Esophagus mucosa (tissue), 1 donor: ENCODE results near the gene LGALS9B. TPM values are rescaled to one million over a fixed set of nuclear protein-coding genes. Genes with fewer than 3 reads are reported as not detected.
"Not testable (repeated sequence)": the region's sequence is repeated elsewhere in the genome, so short reads cannot be mapped to it uniquely, and the experiment has no call there.

Experiments used
- ATAC-seq: fragments of 200-7000 bp; cut with Tn5 transposase; one replicate; pipeline ENCODE4 v1.9.1; 2020
- total RNA-seq: library from RNA; stranded (reverse); gene quantifications from one replicate; pipeline ENCODE4 v1.2.4, GENCODE V29; 2023
- donor health status: DM: yes; HTN: yes; CAD: no.

LGALS9B gene
- total RNA-seq, 1 donor from 2014 or later: 14.3 TPM

DNA sequence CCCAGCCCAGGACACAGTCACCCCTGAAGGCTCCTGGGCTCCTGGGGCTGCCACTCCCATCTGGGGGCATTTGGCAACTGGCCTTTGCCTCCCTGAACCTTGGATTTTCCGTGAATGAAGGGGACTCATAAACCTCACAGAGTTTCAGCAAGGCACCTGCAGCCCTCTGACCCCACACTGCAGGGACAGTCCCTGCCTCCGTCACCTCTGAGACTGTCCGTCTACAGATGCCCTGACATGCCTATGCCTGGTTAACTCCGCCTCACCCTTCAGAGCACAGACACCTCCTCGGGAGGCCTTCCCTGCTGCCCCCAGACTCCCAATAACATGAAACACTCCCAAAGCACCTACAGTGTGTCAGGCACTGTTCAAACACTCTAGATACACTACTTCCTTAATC, 786 bp downstream of the LGALS9B start:
- peak; percentile 55 for ATAC-seq

DNA sequence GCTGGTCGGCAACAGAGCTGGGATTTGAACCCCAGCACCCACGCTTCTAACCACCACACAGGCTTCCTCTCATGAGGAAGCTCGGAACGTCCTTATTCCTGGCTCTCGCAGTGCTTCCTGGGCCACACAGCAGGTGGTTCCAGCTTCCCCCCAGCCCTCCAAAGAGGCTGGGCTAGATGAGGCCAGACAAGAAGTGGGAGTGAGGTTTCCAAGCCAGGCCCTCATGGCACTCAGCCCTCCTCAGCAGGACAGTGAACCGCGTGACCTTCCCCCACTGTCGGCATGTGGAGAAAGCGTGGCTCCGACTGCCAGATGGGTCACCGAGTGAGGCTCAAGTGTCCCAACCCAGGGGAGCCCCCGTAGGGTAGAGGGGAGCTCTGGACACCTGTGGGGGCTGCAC, 1.8 kb downstream of the LGALS9B start:
- ATAC-seq: not testable (repeated sequence)

DNA sequence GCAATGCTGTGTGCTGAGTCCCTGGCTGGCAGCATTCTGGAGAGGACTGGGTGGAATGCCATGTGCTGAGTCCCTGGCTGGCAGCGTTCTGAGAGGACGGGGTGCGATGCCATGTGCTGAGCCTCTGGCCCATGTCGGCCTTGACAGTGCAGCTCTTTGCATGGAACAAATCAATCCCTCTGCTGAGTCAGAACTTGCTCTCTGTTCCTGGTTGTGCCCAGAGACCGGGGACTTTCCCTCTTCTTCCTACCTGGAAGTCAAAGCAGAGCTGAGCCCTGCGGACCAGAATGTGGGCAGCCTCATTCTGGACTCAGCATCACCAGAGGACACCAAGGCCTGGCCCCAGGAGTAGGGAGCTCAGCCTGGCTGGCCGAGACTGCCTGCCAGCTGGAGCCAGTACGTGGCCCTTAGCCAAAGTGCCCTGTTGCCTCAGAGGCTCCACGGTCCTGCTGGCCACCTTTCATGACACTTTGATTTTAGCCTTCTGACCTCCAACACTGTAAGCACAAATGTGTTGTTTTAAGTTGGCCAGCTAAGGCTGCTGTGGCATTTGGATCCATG, 2.4 kb downstream of the LGALS9B start:
- ATAC-seq: peak; percentile 80

DNA sequence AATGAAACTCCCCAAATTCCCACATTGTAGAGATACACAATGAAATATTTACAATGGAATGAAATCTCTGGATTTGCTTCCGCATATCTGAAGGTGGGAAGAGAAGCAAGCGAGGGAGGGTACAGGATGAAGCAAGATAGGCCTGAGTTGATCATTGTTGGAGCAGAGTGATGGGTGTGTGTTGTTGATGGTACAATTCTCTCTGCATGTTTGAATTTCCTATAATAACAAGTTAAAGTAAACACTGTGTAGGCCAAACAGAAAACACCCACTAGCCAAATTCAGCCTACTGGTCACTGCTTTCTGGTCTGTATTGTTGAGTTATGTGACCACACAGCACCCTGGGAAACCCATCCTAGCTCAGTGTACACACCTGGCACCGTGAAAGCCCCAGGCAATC, 5.2 kb downstream of the LGALS9B start:
- not testable (repeated sequence) for ATAC-seq

DNA sequence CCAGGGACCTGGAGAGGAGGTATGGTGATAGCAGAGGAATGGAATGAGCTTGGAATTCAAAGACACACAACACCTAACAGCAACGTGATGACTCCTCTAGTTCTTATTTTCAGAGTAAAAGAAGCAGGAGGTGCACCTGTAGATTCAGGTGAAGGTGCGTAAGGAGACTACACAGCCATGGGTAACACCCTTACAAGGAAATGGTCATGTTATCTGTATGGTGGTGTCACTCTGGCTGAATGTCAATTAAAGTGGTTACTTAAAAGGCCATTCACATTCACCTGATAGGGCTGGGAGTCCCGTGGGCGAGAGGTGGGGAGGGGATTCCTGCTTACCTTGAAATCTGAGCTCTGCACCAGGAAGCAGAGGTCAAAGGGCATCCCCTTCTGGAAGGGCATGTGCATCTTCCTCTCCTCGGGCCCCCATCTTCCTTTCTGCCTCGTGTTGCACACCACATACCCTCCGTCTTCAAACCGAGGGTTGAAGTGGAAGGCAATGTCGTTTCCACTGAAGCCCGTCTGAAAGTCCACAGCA, 9.4 kb downstream of the LGALS9B start:
- ATAC-seq: not testable (repeated sequence)

DNA sequence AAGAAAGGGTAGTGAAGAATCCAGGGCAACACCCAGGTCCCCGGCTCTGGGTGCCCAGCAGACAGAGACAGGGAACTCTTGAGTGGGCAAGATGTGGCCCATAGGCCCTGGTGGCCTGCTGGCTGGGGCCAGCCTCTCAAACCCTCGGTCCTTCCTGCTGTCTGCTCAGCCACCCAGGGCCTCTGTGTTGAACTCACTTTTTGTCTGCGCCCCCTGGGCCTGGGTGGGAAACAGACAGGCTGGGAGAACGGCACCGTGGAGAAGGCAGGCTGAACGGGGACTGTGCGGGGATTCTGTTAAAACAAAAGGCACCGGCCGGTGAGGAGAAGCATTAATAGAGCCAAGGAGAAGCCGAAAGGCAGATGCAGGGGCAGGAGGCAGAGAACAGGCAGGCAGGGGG, 12.2 kb downstream of the LGALS9B start:
- ATAC-seq: not testable (repeated sequence)

DNA sequence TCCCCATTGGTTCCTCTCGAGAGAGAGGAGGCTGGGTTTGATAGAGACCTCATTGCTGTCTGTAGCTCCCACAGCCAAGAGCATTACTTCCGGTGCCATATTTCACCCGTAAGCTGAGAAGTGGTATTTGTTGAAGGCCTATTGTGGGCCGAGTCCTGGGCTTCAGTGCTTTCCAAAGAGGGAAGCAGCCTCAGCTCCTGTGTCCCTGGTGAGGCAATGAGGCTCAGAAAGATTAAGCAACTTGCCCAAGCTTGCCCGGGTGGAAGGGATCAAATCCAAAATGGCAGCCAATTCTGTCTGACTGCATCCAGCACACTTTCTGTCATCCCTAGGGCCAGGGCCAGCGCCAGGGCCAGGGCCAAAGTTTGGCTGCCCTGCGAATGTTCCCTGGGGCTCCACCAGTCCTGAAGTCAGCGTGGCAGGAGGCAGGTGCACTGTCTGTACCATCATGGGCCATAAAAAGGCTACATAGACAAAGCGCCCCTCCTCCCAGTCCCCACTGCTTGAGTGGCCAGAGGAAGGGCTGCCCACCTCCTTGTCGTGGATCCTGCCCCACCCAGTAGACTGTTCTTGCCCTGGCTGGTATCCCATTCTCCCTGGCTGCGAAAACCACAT, 13.4 kb downstream of the LGALS9B start:
- peak; percentile 30 for ATAC-seq

DNA sequence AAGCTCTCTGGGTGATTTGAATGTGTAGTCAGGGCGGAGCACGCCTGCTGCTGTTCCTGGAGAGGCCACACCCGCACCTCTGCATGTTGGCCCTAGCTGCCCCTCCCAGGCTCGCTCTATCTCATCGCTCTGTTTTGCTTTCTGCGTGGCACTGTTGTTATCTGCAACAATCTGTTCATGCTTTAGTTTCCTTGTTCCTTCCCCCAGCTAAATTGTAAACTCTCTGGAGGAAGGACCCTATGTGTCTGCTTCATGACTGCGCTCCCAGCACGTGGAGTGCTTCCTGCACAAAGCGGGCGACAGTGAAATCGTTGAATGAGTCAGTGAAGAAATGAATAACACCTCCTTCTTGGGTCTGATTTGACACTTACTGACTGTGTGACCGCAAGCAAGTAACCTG, 16.5 kb downstream of the LGALS9B start:
- ATAC-seq: peak; percentile 66

DNA sequence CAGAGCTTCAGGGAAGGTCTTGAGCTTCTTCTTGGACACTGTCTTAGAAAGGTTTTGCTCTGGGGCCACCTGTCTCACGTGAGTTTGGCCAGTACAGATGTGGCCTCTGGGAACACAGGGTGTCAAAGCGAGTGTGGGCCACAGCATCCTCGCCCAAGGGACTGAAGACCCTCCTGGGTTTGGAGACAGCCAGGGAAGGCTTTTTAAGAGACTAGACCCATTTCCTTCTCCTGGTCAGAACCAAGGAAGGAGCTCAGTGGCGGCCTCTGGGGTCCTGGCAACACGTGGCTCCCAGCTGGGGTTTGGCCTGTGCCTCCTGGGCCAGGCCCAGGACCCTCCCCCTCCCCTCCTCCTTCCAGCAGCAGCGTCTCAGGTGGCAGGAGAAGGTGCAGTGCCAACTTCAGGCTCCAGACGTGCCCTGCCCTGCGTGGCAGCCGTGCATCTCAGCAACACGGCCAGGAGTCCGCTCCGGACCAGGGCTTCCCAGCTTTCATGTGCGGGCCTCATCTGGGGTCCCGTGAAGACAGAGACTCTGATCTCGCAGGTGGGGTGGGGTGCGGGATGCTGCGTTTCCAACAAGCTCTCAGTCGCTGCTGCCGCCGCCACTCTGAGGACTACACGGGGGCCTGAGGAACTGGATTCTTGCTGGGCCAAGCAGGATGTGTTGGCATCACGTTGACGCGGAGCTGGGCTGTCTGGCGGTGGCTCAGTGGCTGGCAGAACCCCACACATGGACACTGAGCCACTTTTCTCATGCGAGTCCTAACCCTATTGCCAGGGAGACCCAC, 19.6 kb downstream of the LGALS9B start:
- not testable (repeated sequence) for ATAC-seq

DNA sequence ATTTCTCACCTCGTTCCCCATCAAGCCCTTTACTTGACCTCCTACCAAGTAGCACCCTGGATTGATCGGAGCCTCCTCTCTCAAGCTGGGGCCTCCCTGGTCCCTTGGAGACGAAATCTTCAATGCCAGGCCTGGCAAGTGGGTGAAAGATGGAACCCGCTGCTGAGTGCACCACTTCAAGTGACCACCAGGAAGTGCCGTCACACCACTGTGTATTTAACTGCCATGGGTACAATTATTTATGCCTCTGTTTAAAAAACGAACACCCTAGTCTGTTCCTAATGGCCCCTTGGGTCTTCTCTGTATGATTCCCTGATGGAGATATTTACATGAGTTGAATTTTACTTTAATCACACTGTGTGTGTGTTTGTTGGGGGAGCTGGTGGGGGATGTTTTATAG, 20.4 kb downstream of the LGALS9B start:
- peak; percentile 14 for ATAC-seq

DNA sequence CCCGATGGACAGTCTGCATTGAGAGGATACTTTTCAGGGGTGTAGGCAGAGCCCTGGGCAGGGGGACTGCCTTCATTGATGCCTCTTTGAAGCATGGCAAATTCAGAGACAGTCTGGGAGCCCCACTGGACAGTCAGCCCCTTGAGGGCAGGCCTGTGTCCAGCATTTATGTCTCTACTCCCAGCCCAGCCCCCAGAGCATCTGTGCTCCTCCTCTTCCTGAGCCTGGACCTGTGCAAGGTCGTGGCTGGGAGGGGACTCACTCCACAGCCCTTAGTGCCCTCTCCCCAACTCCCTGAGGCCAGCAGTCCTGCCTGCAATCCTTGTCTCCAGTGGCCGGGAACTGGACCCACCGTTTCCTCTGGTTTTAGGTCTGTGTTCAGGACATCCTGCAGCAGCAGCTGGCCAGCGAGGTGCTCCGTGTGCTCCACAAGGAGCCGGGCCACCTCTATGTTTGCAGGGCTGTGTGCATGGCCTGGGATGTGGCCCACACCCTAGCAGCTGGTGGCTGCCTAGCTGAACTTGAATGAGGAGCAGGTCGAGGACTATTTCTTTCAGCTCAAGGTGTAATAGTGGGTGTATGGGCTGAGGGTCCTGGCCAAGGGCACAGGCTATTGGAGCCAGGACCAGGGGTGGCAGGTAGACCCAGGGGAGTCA, 22.6 kb downstream of the LGALS9B start:
- not testable (repeated sequence) for ATAC-seq

DNA sequence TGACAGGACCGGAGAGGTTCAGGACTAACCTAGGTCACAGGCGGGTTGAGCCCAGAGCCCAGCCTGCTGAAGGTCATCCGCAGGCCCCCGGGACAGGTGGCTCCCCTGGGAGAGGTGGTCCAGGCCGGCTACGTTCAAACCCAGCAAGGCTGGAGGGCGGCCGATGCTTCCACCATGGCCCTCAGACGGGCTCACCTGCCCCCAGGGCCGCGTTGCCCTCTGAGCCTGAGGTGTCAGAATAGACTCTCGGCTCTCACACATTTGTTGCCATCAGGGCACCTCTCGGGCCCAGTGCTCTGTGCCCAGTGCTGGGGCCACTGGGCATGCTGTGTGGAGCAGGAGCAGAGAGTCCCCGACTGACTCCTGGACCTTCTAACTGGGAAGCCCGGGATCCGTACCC, 23.2 kb downstream of the LGALS9B start:
- not testable (repeated sequence) for ATAC-seq

DNA sequence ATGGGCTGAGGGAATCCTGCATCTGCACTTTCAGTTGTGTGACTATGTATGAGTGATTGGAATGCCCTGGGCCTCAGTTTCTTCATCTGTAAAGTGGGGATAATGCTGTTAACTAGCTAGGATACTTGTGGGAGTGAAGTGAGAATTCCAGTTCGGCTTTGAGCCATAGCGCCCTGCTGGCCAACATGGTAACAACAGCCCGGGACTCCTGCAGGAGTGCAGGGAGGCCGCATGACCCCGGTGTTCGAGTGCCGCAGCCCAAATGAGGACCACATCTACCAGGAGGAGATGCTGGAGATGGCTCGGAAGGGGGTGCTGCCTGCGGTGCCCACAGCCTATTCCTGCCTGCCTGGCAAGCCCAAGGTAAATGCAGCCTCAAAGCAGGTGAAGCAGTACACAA, 23.7 kb downstream of the LGALS9B start:
- not testable (repeated sequence) for ATAC-seq

DNA sequence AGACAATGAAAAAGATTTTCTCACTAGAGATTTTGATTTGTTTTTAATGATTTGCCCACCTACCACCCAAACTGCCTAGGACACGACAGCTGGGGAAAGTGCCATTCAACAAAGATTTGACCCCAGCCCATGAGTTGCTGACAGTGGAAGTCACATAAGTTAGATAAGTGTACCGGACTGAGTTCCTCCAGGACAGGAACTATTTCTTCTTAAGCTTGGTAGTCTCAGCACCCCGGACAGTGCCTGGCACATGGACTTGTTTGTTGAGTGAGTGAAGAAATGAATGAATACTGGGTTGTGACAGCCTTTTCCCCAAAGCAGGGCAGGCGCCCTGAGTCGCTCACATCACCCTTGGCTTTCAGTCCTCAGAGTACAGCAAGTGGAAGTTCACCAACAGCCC, 26.7 kb downstream of the LGALS9B start:
- ATAC-seq: not testable (repeated sequence)

DNA sequence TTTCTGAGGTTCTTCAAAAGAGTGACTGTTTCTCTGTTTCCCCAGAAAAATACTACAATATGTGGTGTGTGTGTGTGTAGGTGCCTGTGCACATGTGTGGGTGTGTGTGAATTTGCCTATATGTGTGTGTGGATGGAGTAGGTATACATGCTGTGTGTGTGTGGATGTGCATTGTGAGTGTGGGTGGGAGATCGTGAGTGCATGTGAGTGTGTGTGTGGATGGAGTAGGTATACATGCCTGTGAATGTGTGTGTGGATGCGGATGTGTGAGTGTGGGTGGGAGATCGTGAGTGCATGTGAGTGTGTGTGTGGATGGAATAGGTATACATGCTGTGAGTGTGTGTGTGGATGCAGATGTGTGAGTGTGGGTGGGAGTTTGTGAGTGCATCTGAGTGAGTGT, 32.2 kb downstream of the LGALS9B start:
- ATAC-seq: not testable (repeated sequence)

DNA sequence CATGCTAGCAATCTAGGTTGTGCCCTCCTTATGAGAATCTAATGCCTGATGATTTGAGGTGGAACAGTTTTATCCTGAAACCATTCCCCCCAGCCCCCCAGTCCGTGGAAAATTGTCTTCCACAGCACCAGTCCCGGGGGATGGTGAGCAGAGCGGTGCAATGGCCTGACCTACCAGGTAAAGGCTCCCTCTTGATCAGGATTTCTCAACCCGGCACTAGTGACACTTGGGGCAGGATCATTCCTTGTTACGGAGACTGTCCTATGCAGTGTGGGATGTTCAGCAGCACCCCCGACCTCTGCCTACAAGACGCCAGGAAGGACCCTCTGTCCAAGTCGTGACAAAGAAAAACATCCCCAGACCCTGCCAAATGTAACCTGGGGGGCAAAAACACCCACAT, 34.0 kb downstream of the LGALS9B start:
- ATAC-seq: not testable (repeated sequence)

DNA sequence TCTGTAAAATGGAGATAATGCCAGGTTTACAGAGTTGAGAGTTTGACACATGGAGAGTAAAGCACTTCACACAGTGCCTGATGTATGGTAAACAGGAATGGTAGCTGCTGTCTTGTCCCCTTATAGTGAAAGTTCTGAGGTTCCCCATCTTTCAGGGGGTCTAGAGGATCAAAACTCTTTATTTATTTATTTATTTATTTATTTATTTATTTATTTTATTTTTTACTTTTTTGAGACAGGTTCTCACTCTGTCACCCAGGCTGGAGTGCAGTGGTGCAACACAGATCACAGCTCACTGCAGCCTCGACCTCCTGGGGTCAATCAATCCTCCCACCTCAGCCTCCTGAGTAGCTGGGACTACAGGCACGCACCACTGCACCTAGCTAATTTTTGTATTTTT, 40.1 kb downstream of the LGALS9B start:
- ATAC-seq: not testable (repeated sequence)

DNA sequence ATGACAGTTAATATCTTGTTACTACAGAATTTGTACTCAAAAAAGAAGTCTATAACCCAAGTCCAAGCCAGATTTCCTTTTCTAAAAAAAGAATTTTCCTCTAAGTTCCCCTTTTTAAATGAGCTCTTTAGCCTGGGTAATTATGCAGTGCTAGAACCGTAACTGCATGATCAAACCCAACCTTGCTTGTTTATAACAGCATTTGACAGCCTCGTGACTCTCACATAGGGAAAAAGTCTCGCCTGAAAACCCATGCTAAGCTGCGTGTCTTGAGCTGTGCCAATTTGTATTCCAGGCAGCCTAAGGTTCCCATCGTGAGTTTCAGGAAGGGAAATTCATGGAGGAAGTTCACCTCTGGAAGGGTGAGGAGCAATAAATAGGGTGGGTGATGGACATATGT, 44.5 kb downstream of the LGALS9B start:
- ATAC-seq: not testable (repeated sequence)

DNA sequence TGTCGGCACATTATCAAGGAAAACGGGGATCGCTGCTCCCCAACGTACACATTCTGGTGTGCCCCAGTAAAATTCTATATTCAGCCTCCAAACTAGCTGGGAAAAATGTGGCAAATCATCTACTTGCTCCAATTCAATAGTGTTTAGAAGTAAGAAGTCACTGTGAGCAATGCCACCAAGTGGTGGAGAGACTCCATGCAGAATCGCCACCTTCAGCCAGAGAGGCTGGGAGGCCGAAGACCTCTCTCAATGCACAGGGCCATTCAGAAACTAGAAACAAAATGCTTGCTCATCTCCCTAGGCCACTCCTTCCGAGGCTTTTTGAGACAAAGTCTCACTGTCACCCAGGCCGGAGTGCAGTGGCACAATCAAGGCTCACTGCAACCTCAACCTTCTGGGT, 48.5 kb downstream of the LGALS9B start:
- not testable (repeated sequence) for ATAC-seq

DNA sequence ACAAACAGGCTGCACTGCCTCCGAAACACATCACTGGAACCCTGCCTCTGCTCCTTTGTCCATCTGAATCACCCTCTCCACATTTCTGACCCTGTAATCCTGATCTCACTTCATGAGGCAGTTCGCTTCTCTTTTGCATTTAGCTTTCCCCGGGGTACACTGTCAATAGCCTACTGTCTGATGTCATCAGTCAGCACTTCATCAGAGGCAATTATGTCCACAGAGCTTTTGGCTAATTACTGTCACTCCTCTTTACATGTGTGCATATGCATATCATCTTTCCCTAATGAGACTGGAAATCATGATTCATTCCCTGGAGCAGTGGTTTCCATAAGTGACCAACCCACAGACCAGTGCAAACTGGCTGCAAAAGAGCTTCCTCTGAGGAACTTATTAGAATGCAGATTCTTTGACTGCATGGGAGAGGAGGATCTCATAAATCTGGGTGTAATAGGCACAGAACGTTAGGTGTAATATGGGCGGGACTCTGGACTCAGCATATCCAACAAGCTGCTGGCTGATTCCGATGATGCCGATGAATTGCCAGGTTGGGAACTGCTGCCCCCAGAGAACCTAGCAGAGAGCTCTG, 49.8 kb downstream of the LGALS9B start:
- ATAC-seq: not testable (repeated sequence)

DNA sequence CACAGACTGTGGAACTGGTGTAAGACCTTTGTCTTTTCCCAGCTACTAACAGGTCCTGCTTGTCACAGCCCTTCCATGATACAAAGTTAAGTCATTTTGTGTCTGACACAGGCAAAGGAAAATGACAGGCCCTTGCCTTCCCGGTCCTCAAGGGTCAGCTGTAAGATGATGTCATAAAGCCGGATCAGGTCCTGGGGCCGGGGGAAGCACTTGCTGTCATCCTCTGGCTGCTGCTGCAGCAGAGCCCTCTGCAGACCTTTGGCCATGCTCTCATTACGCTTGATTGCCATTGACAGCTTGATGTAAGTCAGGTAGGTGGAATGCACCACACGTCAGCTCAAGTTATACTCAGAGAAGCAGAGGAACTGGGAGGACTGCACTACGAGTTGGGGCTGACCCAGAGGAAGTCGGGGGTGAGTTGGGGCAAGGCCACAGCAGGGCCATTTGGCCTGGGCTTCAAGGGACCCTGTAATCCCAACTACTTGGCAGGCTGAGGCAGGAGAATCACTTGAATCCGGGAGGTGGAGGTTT, 50.9 kb downstream of the LGALS9B start:
- not testable (repeated sequence) for ATAC-seq

DNA sequence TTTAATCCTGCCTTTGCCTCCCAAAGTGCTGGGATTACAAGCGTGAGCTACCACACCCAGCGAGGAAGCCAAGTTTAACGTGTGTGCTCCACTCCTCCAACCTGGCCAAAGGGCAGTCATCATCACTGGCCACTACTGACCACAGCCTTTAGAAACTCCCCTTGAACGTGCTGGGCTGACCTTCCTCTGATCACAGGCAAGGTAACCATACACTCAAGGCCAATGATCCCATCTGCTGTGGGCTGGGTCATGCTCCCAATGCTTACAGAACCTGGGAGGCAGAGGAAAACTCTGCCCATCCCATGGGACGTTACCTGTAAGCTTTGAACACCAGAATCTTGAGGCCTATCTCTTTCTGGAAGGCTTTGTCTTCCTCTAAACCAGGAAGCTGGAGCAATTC, 51.9 kb downstream of the LGALS9B start:
- ATAC-seq: not testable (repeated sequence)
